SK-N-SH (cell line): ENCODE results near the gene EFCAB8. TPM values are rescaled to one million over a fixed set of nuclear protein-coding genes. Genes with fewer than 3 reads are reported as not detected.

Experiments used
- CTCF ChIA-PET: fragments of 300-600, 350-600 bp; formaldehyde crosslinking; extraction: SDS; loops from one replicate; lab custom pipeline; 2021; lab: Yijun Ruan, JAX
- POLR2A ChIA-PET: fragments of 350-600 bp; sonication (Branson Sonifier 250); formaldehyde crosslinking; extraction: SDS; loops from one replicate; lab custom pipeline; 2020; ENCODE audit warnings: antibody characterized with exemption, inconsistent platforms; lab: Yijun Ruan, JAX
- DNase-seq: peaks from one replicate; pipeline ENCODE4 v3.0.0; 2012
- H2AFZ ChIP-seq: fragments of 200-600 bp; sonication (generic); 2 replicates; pipeline ENCODE4 v1.8.1; 2016; ENCODE audit warnings: antibody characterized with exemption, mild to moderate bottlenecking, low read depth
- H3F3A ChIP-seq: fragments of 200-600 bp; sonication (generic); replicated peaks from 2 replicates; pipeline ENCODE3; 2016; ENCODE audit warnings: antibody characterized with exemption, mild to moderate bottlenecking; ENCODE audit not compliant: insufficient read depth
- H3K27ac ChIP-seq, 2 experiments: fragments of 200-500 bp in 1 of 2; fragments of 200-600 bp in 1 of 2; sonication (Bioruptor generic) in 1 of 2; sonication (generic), shearing (Covaris generic) in 1 of 2; 2 replicates each; pipeline versions ENCODE4 v1.5.1 to v1.6.1; 2014 to 2016; ENCODE audit warnings: low read depth in 2 of 2, inconsistent platforms in 1 of 2, low read length in 1 of 2, mild to moderate bottlenecking in 1 of 2, mixed read lengths in 1 of 2
- H3K27me3 ChIP-seq: fragments of 200-600 bp; sonication (generic), shearing (Covaris generic); 2 replicates; pipeline ENCODE4 v1.6.1; 2016; ENCODE audit warnings: mixed run types; ENCODE audit not compliant: insufficient read depth
- H3K36me3 ChIP-seq, 2 experiments: fragments of 200-500 bp in 1 of 2; fragments of 200-600 bp in 1 of 2; sonication (Bioruptor generic) in 1 of 2; sonication (generic) in 1 of 2; replicated peaks in 1 of 2; 2 replicates each; pipeline versions ENCODE3 to v1.5.1; 2014 to 2016; ENCODE audit warnings: low read length in 1 of 2, mild to moderate bottlenecking in 1 of 2; ENCODE audit not compliant: insufficient read depth in 2 of 2, control insufficient read depth in 1 of 2
- H3K4me1 ChIP-seq, 2 experiments: fragments of 200-500 bp in 1 of 2; fragments of 200-600 bp in 1 of 2; sonication (Bioruptor generic) in 1 of 2; sonication (generic), shearing (Covaris generic) in 1 of 2; 2 replicates each; pipeline versions ENCODE4 v1.5.1 to v1.6.1; 2014 to 2016; ENCODE audit warnings: low read depth in 1 of 2, low read length in 1 of 2, mixed run types in 1 of 2; ENCODE audit not compliant: insufficient read depth in 2 of 2, control insufficient read depth in 1 of 2
- H3K4me2 ChIP-seq: fragments of 200-600 bp; sonication (generic), shearing (Covaris generic); 2 replicates; pipeline ENCODE4 v1.6.1; 2017; ENCODE audit warnings: mixed run types
- H3K4me3 ChIP-seq, 2 experiments: fragments of 200-500 bp in 1 of 2; fragments of 200-600 bp in 1 of 2; sonication (Bioruptor generic) in 1 of 2; sonication (generic), shearing (Covaris generic) in 1 of 2; 2 replicates each; pipeline versions ENCODE4 v1.5.1 to v1.8.1; 2014 to 2016; ENCODE audit warnings: low read depth in 2 of 2, inconsistent platforms in 1 of 2, low read length in 1 of 2, mild to moderate bottlenecking in 1 of 2, mixed read lengths in 1 of 2, moderate library complexity in 1 of 2
- H3K79me2 ChIP-seq: fragments of 200-600 bp; sonication (generic); 2 replicates; pipeline ENCODE4 v1.8.1; 2017; ENCODE audit warnings: mild to moderate bottlenecking; ENCODE audit not compliant: insufficient read depth
- H3K9ac ChIP-seq: fragments of 200-600 bp; sonication (generic); 2 replicates; pipeline ENCODE4 v1.6.1; 2017; ENCODE audit warnings: mixed run types
- H3K9me2 ChIP-seq: fragments of 200-600 bp; sonication (generic); 2 replicates; pipeline ENCODE4 v1.6.1; 2017; ENCODE audit warnings: mixed run types
- H3K9me3 ChIP-seq: fragments of 200-600 bp; sonication (generic); 2 replicates; pipeline ENCODE4 v1.6.1; 2017; ENCODE audit warnings: mixed run types, mild to moderate bottlenecking, moderate library complexity
- H4K20me1 ChIP-seq: fragments of 200-600 bp; sonication (generic); 2 replicates; pipeline ENCODE4 v1.6.1; 2017; ENCODE audit warnings: mild to moderate bottlenecking, mixed run types; ENCODE audit not compliant: insufficient read depth
- CHD2 ChIP-seq: fragments of 150-350 bp; IDR thresholded peaks from 2 replicates; pipeline ENCODE4 v1.6.1; 2018; ENCODE audit warnings: low read length; ENCODE audit not compliant: partially characterized antibody
- EZH2phosphoT487 ChIP-seq: fragments of 200-600 bp; sonication (generic); IDR thresholded peaks from 2 replicates; pipeline ENCODE4 v1.6.1; 2017; ENCODE audit warnings: low read depth, mixed run types, mild to moderate bottlenecking, antibody characterized with exemption, moderate library complexity, borderline replicate concordance
- FOXM1 ChIP-seq: IDR thresholded peaks from 2 replicates; pipeline ENCODE4 v1.4.0; 2012; ENCODE audit warnings: low read depth, mild to moderate bottlenecking
- GABPA ChIP-seq: IDR thresholded peaks from 2 replicates; pipeline ENCODE4 v1.4.0; 2012; ENCODE audit warnings: low read depth, mild to moderate bottlenecking
- GATA2 ChIP-seq: sonication (generic); formaldehyde crosslinking; IDR thresholded peaks from 2 replicates; pipeline ENCODE4 v1.5.0; 2020; ENCODE audit warnings: mild to moderate bottlenecking, missing genetic modification reagents
- MEF2A ChIP-seq: IDR thresholded peaks from 2 replicates; pipeline ENCODE4 v1.4.0; 2012; ENCODE audit warnings: low read depth, borderline replicate concordance
- RAD21 ChIP-seq: IDR thresholded peaks from 2 replicates; pipeline ENCODE4 v1.6.1; 2012; ENCODE audit warnings: mild to moderate bottlenecking, low read length
- RFX5 ChIP-seq: IDR thresholded peaks from 2 replicates; pipeline ENCODE4 v1.6.1; 2012; ENCODE audit warnings: mild to moderate bottlenecking, improper control_type of control experiment, low read length
- RXRA ChIP-seq: IDR thresholded peaks from 2 replicates; pipeline ENCODE4 v1.4.0; 2012; ENCODE audit warnings: low read depth, mild to moderate bottlenecking, borderline replicate concordance
- SIN3A ChIP-seq: IDR thresholded peaks from 2 replicates; pipeline ENCODE4 v1.6.1; 2012; ENCODE audit warnings: low read depth, mild to moderate bottlenecking, low read length, moderate library complexity, borderline replicate concordance
- TCF12 ChIP-seq: IDR thresholded peaks from 2 replicates; pipeline ENCODE4 v1.4.0; 2012
- USF1 ChIP-seq: IDR thresholded peaks from 2 replicates; pipeline ENCODE4 v1.4.0; 2012; ENCODE audit warnings: low read depth, borderline replicate concordance
- USF2 ChIP-seq: fragments of 150-350 bp; IDR thresholded peaks from 2 replicates; pipeline ENCODE4 v1.6.1; 2017; ENCODE audit warnings: antibody characterized with exemption, low read length, low read depth, borderline replicate concordance
- YY1 ChIP-seq: IDR thresholded peaks from 2 replicates; pipeline ENCODE4 v1.4.0; 2012; ENCODE audit warnings: low read depth, mild to moderate bottlenecking
- WGBS: methylation state at CpG from one replicate; pipeline ENCODE4 v1.1.6; 2017; ENCODE audit warnings: low lambda C conversion rate; 5-methylcytosine and 5-hydroxymethylcytosine counted together
- polyA plus RNA-seq, 3 experiments: library from polyadenylated mRNA; depleted of rRNA; stranded (reverse); fragments of >200 nt; gene quantifications; 2 replicates each; pipeline ENCODE4 v1.2.3, GENCODE V29; 2012
- TF ChIP-seq, protein P1 (sequence below): IDR thresholded peaks from 2 replicates; pipeline ENCODE4; 2012
- TF ChIP-seq, protein P2 (sequence below): fragments of 200-600 bp; sonication (generic); IDR thresholded peaks from 2 replicates; pipeline ENCODE4 v1.6.1; 2017; ENCODE audit warnings: antibody characterized with exemption, mild to moderate bottlenecking, moderate library complexity

Gene EFCAB8
- polyA plus RNA-seq, 1 of the 3 experiments (the other 2 are of a cell fraction): not detected

GRCh38 chr20:32991792-32992641 lies 133.3 kb downstream of the EFCAB8 start (continued):
- no peak for TF ChIP-seq GATA2
- no peak for TF ChIP-seq TCF12
- TF ChIP-seq GABPA: no peak
- TF ChIP-seq, protein P1, sequence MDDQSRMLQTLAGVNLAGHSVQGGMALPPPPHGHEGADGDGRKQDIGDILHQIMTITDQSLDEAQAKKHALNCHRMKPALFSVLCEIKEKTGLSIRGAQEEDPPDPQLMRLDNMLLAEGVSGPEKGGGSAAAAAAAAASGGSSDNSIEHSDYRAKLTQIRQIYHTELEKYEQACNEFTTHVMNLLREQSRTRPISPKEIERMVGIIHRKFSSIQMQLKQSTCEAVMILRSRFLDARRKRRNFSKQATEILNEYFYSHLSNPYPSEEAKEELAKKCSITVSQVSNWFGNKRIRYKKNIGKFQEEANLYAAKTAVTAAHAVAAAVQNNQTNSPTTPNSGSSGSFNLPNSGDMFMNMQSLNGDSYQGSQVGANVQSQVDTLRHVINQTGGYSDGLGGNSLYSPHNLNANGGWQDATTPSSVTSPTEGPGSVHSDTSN: no peak
- TF ChIP-seq SIN3A: no peak

- no peaks in the 10 kb centered on the region for H3K36me3 ChIP-seq
- H3K9me2 ChIP-seq: no peaks in the 10 kb centered on the region
- DNase-seq: no peak
- H3K4me3 ChIP-seq: no peak overlapping the region
- CTCF ChIA-PET: no interaction called here
- H3K27me3 ChIP-seq: no peaks in the 10 kb centered on the region; the same call in 1 of the 2 replicates
- no peak overlapping the region for H3K27ac ChIP-seq
- H2AFZ ChIP-seq: no peak overlapping the region
- H4K20me1 ChIP-seq: no peaks in the 10 kb centered on the region
- TF ChIP-seq MEF2A: no peak
- TF ChIP-seq RAD21: no peak
- no peak for TF ChIP-seq USF2
- TF ChIP-seq TCF12: no peak
- TF ChIP-seq YY1: no peak
- TF ChIP-seq USF1: no peak
- TF ChIP-seq RXRA: no peak
- TF ChIP-seq, protein P2, sequence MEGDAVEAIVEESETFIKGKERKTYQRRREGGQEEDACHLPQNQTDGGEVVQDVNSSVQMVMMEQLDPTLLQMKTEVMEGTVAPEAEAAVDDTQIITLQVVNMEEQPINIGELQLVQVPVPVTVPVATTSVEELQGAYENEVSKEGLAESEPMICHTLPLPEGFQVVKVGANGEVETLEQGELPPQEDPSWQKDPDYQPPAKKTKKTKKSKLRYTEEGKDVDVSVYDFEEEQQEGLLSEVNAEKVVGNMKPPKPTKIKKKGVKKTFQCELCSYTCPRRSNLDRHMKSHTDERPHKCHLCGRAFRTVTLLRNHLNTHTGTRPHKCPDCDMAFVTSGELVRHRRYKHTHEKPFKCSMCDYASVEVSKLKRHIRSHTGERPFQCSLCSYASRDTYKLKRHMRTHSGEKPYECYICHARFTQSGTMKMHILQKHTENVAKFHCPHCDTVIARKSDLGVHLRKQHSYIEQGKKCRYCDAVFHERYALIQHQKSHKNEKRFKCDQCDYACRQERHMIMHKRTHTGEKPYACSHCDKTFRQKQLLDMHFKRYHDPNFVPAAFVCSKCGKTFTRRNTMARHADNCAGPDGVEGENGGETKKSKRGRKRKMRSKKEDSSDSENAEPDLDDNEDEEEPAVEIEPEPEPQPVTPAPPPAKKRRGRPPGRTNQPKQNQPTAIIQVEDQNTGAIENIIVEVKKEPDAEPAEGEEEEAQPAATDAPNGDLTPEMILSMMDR: no peak
- no peak for TF ChIP-seq RFX5
- TF ChIP-seq EZH2phosphoT487: no peak
- no peak for TF ChIP-seq CHD2
- TF ChIP-seq FOXM1: no peak
- TF ChIP-seq, all 33 proteins: peak for 0
- H3K79me2 ChIP-seq: no peaks in the 10 kb centered on the region
- POLR2A ChIA-PET: no interaction called here
- no peak overlapping the region for H3K4me2 ChIP-seq
- H3K4me1 ChIP-seq: no peaks in the 10 kb centered on the region
- H3K9ac ChIP-seq: no peak overlapping the region
- WGBS: 24% methylated on average over 8 of the region's 8 CpGs
- H3K9me3 ChIP-seq: no peaks in the 10 kb centered on the region
- H3F3A ChIP-seq: no peaks in the 10 kb centered on the region
Observed at GRCh38 chr20:32993496-32994050, 134.8 kb downstream of the EFCAB8 start.
